Activated naive CD8-positive, alpha-beta T cell (primary cell): ENCODE measurements around the gene APOOL.

Experiments
- H3K27ac Mint-ChIP-seq: one replicate; pipeline ENCODE4 v1.8.0; 2021; ENCODE audit warnings: mixed read lengths
- H3K27me3 Mint-ChIP-seq: one replicate; pipeline ENCODE4 v1.8.0; 2021; ENCODE audit warnings: mixed read lengths
- H3K36me3 Mint-ChIP-seq: one replicate; pipeline ENCODE4 v1.8.0; 2021; ENCODE audit warnings: mixed read lengths
- H3K4me1 Mint-ChIP-seq: one replicate; pipeline ENCODE4 v1.8.0; 2021; ENCODE audit warnings: low read depth, mixed read lengths
- H3K4me3 Mint-ChIP-seq: one replicate; pipeline ENCODE4 v1.8.0; 2021; ENCODE audit warnings: mild to moderate bottlenecking, mixed read lengths
- H3K9me3 Mint-ChIP-seq: one replicate; pipeline ENCODE4 v1.8.0; 2021; ENCODE audit warnings: low read depth, mixed read lengths

Gene APOOL

DNA sequence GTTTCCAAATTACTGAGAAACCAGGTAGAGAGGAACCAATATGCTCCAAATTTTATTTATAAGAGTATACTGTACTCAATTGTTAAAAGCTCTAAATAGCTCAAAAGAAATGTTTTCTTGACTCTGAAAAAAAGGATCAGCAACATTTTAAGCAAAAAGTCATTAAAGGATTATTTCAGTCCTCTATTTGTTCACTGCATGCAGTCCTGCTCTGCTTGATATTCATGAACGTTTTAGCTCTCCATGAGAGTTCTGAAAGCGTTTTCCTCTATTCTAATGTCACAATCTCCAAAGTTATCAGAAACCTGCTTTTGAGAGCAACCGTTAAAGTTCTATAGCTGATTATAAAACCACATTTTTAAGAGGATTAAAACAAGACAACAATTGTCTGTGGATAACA, 110.5 kb downstream of the APOOL start:
- no peaks in the 10 kb centered on the region for H3K36me3 Mint-ChIP-seq
- no peak overlapping the region for H3K27ac Mint-ChIP-seq
- no peaks in the 10 kb centered on the region for H3K27me3 Mint-ChIP-seq
- H3K9me3 Mint-ChIP-seq, result no peaks in the 10 kb centered on the region
- no peaks in the 10 kb centered on the region for H3K4me1 Mint-ChIP-seq
- no peak overlapping the region for H3K4me3 Mint-ChIP-seq

DNA sequence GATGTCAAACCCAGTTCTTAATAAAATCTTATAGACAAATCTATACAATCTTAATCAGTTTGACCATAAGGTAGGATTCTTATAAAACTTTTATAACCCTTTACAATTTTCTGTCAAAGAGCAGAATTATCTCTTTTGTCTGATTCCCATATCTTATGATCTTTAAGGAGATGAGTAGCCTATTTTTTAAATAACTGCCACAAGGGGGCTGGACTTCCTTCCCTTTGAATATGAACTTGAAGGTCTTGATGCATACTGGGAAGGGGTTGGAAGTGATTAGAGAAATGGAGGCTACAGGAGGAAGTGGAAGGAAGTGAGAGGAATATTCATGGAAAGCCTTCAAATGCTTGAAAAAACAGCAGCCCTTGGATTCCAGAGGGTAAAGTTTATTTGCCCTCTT, 111.1 kb downstream of the APOOL start:
- Mint-ChIP-seq H3K36me3 (no peaks in the 10 kb centered on the region), H3K27ac (no peak overlapping the region), H3K9me3 (no peaks in the 10 kb centered on the region), H3K4me3 (no peak overlapping the region), H3K4me1 (no peaks in the 10 kb centered on the region), H3K27me3 (no peaks in the 10 kb centered on the region)

DNA sequence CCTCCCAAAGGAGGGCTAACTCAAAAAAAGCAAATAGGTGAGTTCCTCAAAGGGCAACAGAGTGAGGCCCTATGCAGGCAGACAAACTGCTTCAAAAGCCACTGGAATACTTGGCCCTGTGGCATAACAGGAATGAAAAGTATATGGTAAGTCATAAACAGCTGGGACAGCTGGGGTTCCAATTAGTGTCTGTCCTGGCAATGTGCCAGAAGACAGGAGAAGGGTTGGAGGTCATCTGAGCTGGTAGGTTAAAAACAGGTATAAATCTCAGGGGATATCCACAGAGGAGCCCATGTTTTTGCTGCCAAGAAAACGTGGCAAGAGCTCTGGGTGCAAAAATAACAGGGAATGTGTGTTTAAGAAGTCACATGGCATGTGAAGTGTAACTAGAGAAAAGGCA, 111.6 kb downstream of the APOOL start:
- Mint-ChIP-seq H3K4me1 (no peaks in the 10 kb centered on the region), H3K36me3 (no peaks in the 10 kb centered on the region), H3K4me3 (no peak overlapping the region), H3K27me3 (no peaks in the 10 kb centered on the region), H3K9me3 (no peaks in the 10 kb centered on the region), H3K27ac (no peak overlapping the region)

DNA sequence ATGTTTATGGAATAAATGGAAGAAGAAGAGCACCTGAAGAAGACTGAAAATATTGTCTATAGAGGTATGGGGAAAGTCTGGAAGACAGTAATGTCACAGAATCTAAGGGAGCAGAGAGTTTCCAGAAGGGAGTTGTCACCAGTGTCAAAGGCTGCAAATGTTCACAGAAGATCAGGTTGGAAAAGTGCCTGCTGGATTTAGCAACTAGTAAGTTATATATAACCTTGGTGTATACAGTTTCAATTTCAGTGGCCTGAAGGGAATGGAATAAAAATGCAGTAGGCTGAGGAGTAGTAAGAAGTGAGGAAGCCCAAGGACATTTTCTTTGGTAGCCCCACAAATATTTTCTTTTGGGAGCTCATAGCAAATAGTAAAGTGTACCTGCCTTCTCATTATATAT, 132.7 kb downstream of the APOOL start:
- H3K4me1 Mint-ChIP-seq, result no peaks in the 10 kb centered on the region

DNA sequence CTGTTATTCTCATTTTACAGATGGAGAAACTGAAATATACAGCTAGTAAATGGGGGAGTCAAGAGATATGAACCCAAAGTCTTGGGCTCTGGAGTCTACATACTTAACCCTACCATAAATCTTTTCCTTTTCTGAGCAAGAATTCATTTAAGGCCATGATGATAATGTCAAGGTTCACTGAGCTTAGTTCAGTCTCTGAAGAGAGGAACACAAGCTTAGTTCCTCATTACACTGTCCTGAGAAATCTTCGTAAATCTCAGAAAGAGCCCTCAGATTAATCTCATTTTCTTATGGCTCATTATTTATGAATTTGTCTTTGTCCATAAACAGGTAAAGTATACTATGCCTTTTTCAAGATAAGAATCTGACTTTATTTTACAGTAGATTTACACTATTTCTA, 135.7 kb downstream of the APOOL start:
- Mint-ChIP-seq H3K9me3 (no peaks in the 10 kb centered on the region), H3K4me3 (no peak overlapping the region), H3K4me1 (no peaks in the 10 kb centered on the region), H3K27me3 (no peaks in the 10 kb centered on the region), H3K27ac (no peak overlapping the region), H3K36me3 (no peaks in the 10 kb centered on the region)

More for the DNA sequence above, 132.7 kb downstream of the APOOL start:
- Mint-ChIP-seq H3K27ac (no peak overlapping the region), H3K27me3 (no peaks in the 10 kb centered on the region), H3K9me3 (no peaks in the 10 kb centered on the region), H3K36me3 (no peaks in the 10 kb centered on the region), H3K4me3 (no peak overlapping the region)

DNA sequence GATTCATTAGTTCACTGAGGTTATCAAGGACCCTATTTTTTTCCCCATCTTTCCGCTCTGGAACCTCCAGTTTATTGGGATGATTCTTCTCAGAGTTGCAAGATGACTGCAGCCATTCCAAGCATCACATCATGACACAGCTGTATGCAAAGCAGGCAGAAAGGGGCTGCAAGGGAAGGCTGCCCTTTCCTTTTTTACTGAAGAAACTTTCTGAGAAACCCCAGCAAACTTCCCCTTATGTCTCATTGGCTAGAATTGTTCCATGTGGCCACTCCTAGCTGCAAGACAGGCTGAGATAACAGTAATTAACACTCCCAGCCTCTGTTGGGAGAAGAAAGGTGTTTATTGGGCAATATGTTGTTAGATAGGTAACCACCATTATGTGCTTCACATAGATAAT, 137.3 kb downstream of the APOOL start:
- Mint-ChIP-seq H3K27ac (no peak overlapping the region), H3K27me3 (no peaks in the 10 kb centered on the region), H3K4me3 (no peak overlapping the region), H3K36me3 (no peaks in the 10 kb centered on the region), H3K9me3 (no peaks in the 10 kb centered on the region), H3K4me1 (no peaks in the 10 kb centered on the region)
